GM19035 (cell line): Measurements from ENCODE around the gene EXOC3.
"Not testable (repeated sequence)": the region's sequence is repeated elsewhere in the genome, so short reads cannot be mapped to it uniquely, and the experiment has no call there.

Experiments used
- ATAC-seq: cut with Tn5 transposase; IDR thresholded peaks from one replicate; pipeline ENCODE4 v1.9.1; 2021; ENCODE audit not compliant: unreplicated experiment

EXOC3 gene

GRCh38 chr5:499233-500209, 56.5 kb downstream of the EXOC3 start:
- no peak for ATAC-seq

- ATAC-seq, result no peak
Observed at GRCh38 chr5:500491-500890, 57.5 kb downstream of the EXOC3 start.

- ATAC-seq, result no peak
Observed at GRCh38 chr5:501105-501830, 58.3 kb downstream of the EXOC3 start.

GRCh38 chr5:501831-502184, 58.8 kb downstream of the EXOC3 start:
- ATAC-seq, result no peak

GRCh38 chr5:502325-503079, 59.5 kb downstream of the EXOC3 start:
- ATAC-seq, result no peak

- no peak for ATAC-seq
Observed at GRCh38 chr5:504326-505154, 61.6 kb downstream of the EXOC3 start.

- no peak for ATAC-seq
Observed at GRCh38 chr5:505951-506525, 63.1 kb downstream of the EXOC3 start.

- ATAC-seq, result not testable (repeated sequence)
Observed at GRCh38 chr5:507986-508575, 65.1 kb downstream of the EXOC3 start.

- no peak for ATAC-seq
Observed at GRCh38 chr5:509611-510185, 66.7 kb downstream of the EXOC3 start.

GRCh38 chr5:510521-510920, 67.5 kb downstream of the EXOC3 start:
- ATAC-seq, result no peak

- no peak for ATAC-seq
Observed at GRCh38 chr5:511476-511875, 68.5 kb downstream of the EXOC3 start.

GRCh38 chr5:513216-514100, 70.5 kb downstream of the EXOC3 start:
- ATAC-seq, result no peak

- no peak for ATAC-seq
Observed at GRCh38 chr5:514101-514485, 71.1 kb downstream of the EXOC3 start.

- no peak for ATAC-seq
Observed at GRCh38 chr5:514673-515072, 71.7 kb downstream of the EXOC3 start.

GRCh38 chr5:515273-515836, 72.4 kb downstream of the EXOC3 start:
- ATAC-seq, result no peak

- ATAC-seq, result no peak
Observed at GRCh38 chr5:516338-516925, 73.5 kb downstream of the EXOC3 start.
